ENCODE measurements around the gene HTR1D. TPM values are rescaled to one million over a fixed set of nuclear protein-coding genes. Genes with fewer than 3 reads are reported as not detected.

HTR1D gene
- total and polyA plus RNA-seq, 3 donors from 2014 or later: 0.19 to 0.70 TPM; not detected in 1

GRCh38 chr1:23251812-23252211, 34.5 kb upstream of the HTR1D start:
- 92 to 93% methylated on average over 1 of the region's 1 CpG for WGBS, 2 donors
- Histone ChIP-seq H3K27ac (no peak overlapping the region), H3K27me3 (no peaks in the 10 kb centered on the region), H3K4me1 (no peaks in the 10 kb centered on the region), H3K9me3 (no peaks in the 10 kb centered on the region), H3K36me3 (ENCODE audit: low read depth, missing control alignments) (no peaks in the 10 kb centered on the region), H3K4me3 (no peak overlapping the region)
- no peak for TF ChIP-seq CTCF (IDR thresholded peaks at IDR 0.05)
- TF ChIP-seq POLR2A (IDR thresholded peaks at IDR 0.05): no peak
- no peak for DNase-seq
- intact Hi-C loops (cut with DNase I; ENCODE audit: low total_unique reads): no loop called here

- no peak for TF ChIP-seq CTCF (IDR thresholded peaks at IDR 0.05)
- TF ChIP-seq POLR2A (IDR thresholded peaks at IDR 0.05): no peak
Measured at GRCh38 chr1:23249787-23250454, 32.6 kb upstream of the HTR1D start.

DNA sequence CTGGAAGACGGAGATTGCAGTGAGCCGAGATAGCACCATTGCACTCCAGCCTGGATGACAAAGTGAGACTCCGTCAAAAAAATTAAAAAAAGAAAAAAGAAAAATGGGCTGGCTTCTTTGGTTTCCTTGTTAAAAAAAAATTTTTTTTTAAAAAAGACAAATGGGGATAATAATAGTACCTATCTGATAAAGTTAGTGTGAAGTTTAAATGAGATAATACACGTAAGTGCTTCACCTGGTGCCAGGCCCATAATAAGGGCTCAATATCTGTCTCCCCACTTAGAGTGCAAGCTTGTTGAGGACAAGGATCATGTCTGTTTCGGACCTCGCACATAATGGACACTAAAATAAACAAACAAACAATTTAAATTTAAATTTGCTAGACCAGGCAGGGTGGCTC, 30.0 kb upstream of the HTR1D start:
- Histone ChIP-seq H3K36me3 (ENCODE audit: low read depth, missing control alignments) (no peaks in the 10 kb centered on the region), H3K4me3 (no peak overlapping the region), H3K27ac (no peak overlapping the region), H3K9me3 (no peaks in the 10 kb centered on the region), H3K27me3 (no peaks in the 10 kb centered on the region), H3K4me1 (no peaks in the 10 kb centered on the region)
- TF ChIP-seq CTCF (IDR thresholded peaks at IDR 0.05): no peak
- no peak for TF ChIP-seq POLR2A (IDR thresholded peaks at IDR 0.05)
- 94 to 95% methylated on average over 6 of the region's 6 CpGs for WGBS, 2 donors
- intact Hi-C loops (cut with DNase I; ENCODE audit: low total_unique reads): no loop called here
- DNase-seq: no peak

More at GRCh38 chr1:23249787-23250454, 32.6 kb upstream of the HTR1D start:
- Histone ChIP-seq H3K27me3 (no peaks in the 10 kb centered on the region), H3K4me3 (no peak overlapping the region), H3K27ac (no peak overlapping the region), H3K36me3 (ENCODE audit: low read depth, missing control alignments) (no peaks in the 10 kb centered on the region), H3K4me1 (no peaks in the 10 kb centered on the region), H3K9me3 (no peaks in the 10 kb centered on the region)
- DNase-seq: no peak
- intact Hi-C loops (cut with DNase I; ENCODE audit: low total_unique reads): no loop called here
- 59 to 63% methylated on average over 6 of the region's 6 CpGs for WGBS, 2 donors

- intact Hi-C loops (cut with DNase I; ENCODE audit: low total_unique reads): no loop called here
- no peaks in the 10 kb centered on the region for H3K4me1 ChIP-seq
- no peak overlapping the region for H3K4me3 ChIP-seq
- H3K9me3 ChIP-seq: no peaks in the 10 kb centered on the region
- WGBS, 2 donors: 74 to 90% methylated on average over 2 of the region's 2 CpGs
- TF ChIP-seq POLR2A (IDR thresholded peaks at IDR 0.05) (no peak), CTCF (IDR thresholded peaks at IDR 0.05) (no peak)
- H3K27ac ChIP-seq: no peak overlapping the region
- no peaks in the 10 kb centered on the region for H3K27me3 ChIP-seq
- no peaks in the 10 kb centered on the region for H3K36me3 ChIP-seq (ENCODE audit: low read depth, missing control alignments)
- no peak for DNase-seq
Measured at GRCh38 chr1:23246274-23246673, 29.0 kb upstream of the HTR1D start.

DNA sequence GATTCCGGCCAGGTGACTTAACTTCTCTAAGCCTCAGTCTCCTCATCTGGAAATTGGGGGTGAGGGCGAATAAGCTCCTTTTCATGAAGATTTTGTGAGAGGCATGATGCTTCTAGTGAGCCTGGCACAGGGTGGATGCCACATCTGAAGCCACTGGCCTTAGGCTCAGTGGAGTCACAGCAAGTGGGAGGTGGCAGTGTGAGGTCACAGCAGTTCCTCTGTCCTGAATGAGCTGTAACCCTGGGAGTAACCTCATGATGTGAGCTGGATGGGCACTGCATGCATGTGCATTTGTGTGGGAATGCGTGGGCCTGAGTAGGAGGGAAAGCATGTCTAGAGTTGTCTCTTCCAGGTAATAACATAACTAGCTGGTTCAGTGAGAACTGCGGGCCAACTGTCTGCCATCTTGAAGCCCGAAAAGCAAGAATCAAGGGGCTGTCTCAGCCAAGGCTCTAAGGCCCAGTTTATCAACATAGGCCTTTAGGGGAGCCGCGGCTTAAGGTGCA, 27.0 kb upstream of the HTR1D start:
- no peak overlapping the region for H3K4me3 ChIP-seq
- H3K36me3 ChIP-seq (ENCODE audit: low read depth, missing control alignments): no peaks in the 10 kb centered on the region
- 89 to 96% methylated on average over 5 to 7 of the region's 7 CpGs for WGBS, 2 donors
- TF ChIP-seq POLR2A (IDR thresholded peaks at IDR 0.05) (no peak), CTCF (IDR thresholded peaks at IDR 0.05) (no peak)
- no peaks in the 10 kb centered on the region for H3K27me3 ChIP-seq
- no peaks in the 10 kb centered on the region for H3K9me3 ChIP-seq
- no peaks in the 10 kb centered on the region for H3K4me1 ChIP-seq
- no peak overlapping the region for H3K27ac ChIP-seq
- no peak for DNase-seq
- intact Hi-C loops (cut with DNase I; ENCODE audit: low total_unique reads): no loop called here

All from testis (tissue), 3 donors.